Neural progenitor cell (in vitro differentiated cells): ENCODE measurements around the gene EXOSC10.

Source experiments
- CTCF ChIP-seq: fragments of 200-600 bp; sonication (generic); IDR thresholded peaks from 2 replicates; pipeline ENCODE4 v1.5.1; 2017; ENCODE audit warnings: antibody characterized with exemption, mild to moderate bottlenecking
- EZH2 ChIP-seq: fragments of 200-600 bp; sonication (generic); IDR thresholded peaks from 2 replicates; pipeline ENCODE4 v1.6.1; 2017; ENCODE audit warnings: antibody characterized with exemption, mild to moderate bottlenecking, moderate library complexity
- EZH2phosphoT487 ChIP-seq: fragments of 200-600 bp; sonication (generic); IDR thresholded peaks from 2 replicates; pipeline ENCODE4 v1.6.1; 2017; ENCODE audit warnings: antibody characterized with exemption

- TF ChIP-seq CTCF (no peak), EZH2 (no peak), EZH2phosphoT487 (no peak)
These were observed 71.7 kb downstream of the EXOSC10 start for GRCh38 chr1:11028018-11028417.
